Liver (tissue), 3 donors: Measurements from ENCODE around the gene PLCB1.

Experiments
- CTCF ChIP-seq: fragments of 150-350 bp; IDR thresholded peaks from 2 replicates; pipeline ENCODE4 v1.5.1; 2017; ENCODE audit warnings: improper control_type of control experiment, low read depth, low read length; ENCODE audit not compliant: missing input control
- EGR1 ChIP-seq, 2 donors: IDR thresholded peaks; 2 replicates each; pipeline ENCODE4 v1.6.1; 2016 to 2018; ENCODE audit warnings: antibody characterized with exemption in 2 of 2, low read depth in 2 of 2
- FOXA1 ChIP-seq: IDR thresholded peaks from 2 replicates; pipeline ENCODE4 v1.6.1; 2016; ENCODE audit warnings: antibody characterized with exemption
- GABPA ChIP-seq, 2 donors: IDR thresholded peaks in 1 of 2; conservative IDR thresholded peaks in 1 of 2; 2 replicates each; pipeline ENCODE4 v1.6.1; 2016; ENCODE audit warnings: antibody characterized with exemption in 2 of 2, mild to moderate bottlenecking in 1 of 2, moderate library complexity in 1 of 2
- HNF4A ChIP-seq, 2 donors: conservative IDR thresholded peaks; 2 replicates each; pipeline ENCODE4 v1.6.1; 2016; ENCODE audit warnings: antibody characterized with exemption in 2 of 2, mild to moderate bottlenecking in 2 of 2
- MAX ChIP-seq: IDR thresholded peaks from 2 replicates; pipeline ENCODE4 v1.6.1; 2016; ENCODE audit warnings: antibody characterized with exemption
- RAD21 ChIP-seq, 2 donors: IDR thresholded peaks; 2 replicates each; pipeline ENCODE4 v1.6.1; 2016; ENCODE audit warnings: antibody characterized with exemption in 2 of 2, mild to moderate bottlenecking in 2 of 2
- RXRA ChIP-seq, 2 donors: IDR thresholded peaks; 2 replicates each; pipeline ENCODE4 v1.6.1; 2017 to 2018; ENCODE audit warnings: antibody characterized with exemption in 2 of 2, mild to moderate bottlenecking in 1 of 2
- TAF1 ChIP-seq: conservative IDR thresholded peaks from 2 replicates; pipeline ENCODE4 v1.6.1; 2016; ENCODE audit warnings: antibody characterized with exemption, mild to moderate bottlenecking
- YY1 ChIP-seq: IDR thresholded peaks from 2 replicates; pipeline ENCODE4 v1.6.1; 2016; ENCODE audit warnings: antibody characterized with exemption, mild to moderate bottlenecking
- donor health status: healthy.
- donor health status: healthy.

GRCh38 chr20:8360035-8360434 is 228.0 kb downstream of the PLCB1 start:
- TF ChIP-seq CTCF (no peak), GABPA (IDR thresholded peaks at IDR 0.05 in 1 of 2, conservative IDR thresholded peaks at IDR 0.05 in 1 of 2) (no peak), RAD21 (IDR thresholded peaks at IDR 0.05) (no peak), MAX (no peak), TAF1 (no peak), RXRA (IDR thresholded peaks at IDR 0.05) (no peak), YY1 (no peak), EGR1 (IDR thresholded peaks at IDR 0.05; ENCODE audit: low read depth in 2 of 2) (no peak), FOXA1 (no peak), HNF4A (conservative IDR thresholded peaks at IDR 0.05) (no peak)
